Measurements from ENCODE around the gene EZH1. TPM values are rescaled to one million over a fixed set of nuclear protein-coding genes. Genes with fewer than 3 reads are reported as not detected.

EZH1 gene
- total and polyA plus RNA-seq, 2 experiments from 2014 or later: 22.4 to 22.8 TPM

DNA sequence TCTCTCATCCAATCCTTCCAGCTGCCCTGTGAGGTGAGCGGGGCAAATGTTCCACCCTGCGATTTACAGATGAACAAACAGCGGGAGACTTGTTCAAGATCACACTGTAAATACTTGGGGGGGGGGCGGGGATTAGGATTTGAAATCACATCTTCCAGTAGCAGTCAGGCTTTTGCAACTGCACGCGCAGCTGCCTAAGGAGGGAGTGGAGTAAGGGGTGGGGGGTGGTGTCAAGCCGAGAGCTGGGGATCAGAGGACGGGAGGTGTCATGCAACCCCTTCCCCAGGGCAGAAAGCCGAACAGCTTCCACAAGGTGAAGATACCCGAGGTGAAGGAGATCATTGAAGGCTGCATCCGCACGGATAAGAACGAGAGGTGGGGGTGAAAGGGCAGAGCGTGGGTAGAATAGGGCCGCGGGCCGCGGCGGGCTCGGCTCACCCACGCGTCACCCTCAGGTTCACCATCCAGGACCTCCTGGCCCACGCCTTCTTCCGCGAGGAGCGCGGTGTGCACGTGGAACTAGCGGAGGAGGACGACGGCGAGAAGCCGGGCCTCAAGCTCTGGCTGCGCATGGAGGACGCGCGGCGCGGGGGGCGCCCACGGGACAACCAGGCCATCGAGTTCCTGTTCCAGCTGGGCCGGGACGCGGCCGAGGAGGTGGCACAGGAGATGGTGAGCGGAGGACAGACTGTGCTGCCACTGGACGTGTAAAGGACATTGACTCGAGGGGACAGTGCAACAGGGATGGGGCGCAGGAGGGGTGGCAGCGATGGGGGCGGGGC lies 40.2 kb upstream of the EZH1 start:
- Histone ChIP-seq H3K27me3 (replicated peaks; ENCODE audit: insufficient read depth) (no peaks in the 10 kb centered on the region), H3K27ac (no peak overlapping the region), H3K4me1 (ENCODE audit: insufficient read depth) (peaks cover 20% of the 10 kb centered on the region), H3F3A (ENCODE audit: insufficient read depth) (peaks cover 10% of the 10 kb centered on the region; the same call in 1 of the 2 replicates), H3K36me3 (ENCODE audit: low read depth) (peaks cover 4% of the 10 kb centered on the region; the same call in 1 of the 2 replicates), H4K20me1 (ENCODE audit: insufficient read depth) (no peaks in the 10 kb centered on the region), H3K79me2 (ENCODE audit: insufficient read depth) (peaks cover 22% of the 10 kb centered on the region), H3K9ac (no peak overlapping the region), H3K9me3 (ENCODE audit: low read depth) (no peaks in the 10 kb centered on the region), H3K4me2 (ENCODE audit: unreplicated experiment) (no peak overlapping the region), H3K4me3 (no peak overlapping the region), H3K9me2 (ENCODE audit: insufficient read depth) (no peaks in the 10 kb centered on the region), H2AFZ (no peak overlapping the region)
- in situ Hi-C loops (cut with MboI): no loop called here
- 37 to 42% methylated on average over 43 to 52 of the region's 52 CpGs for WGBS, 2 experiments (ENCODE audit: low coverage in 1 of 2, low lambda C conversion rate in 2 of 2, missing lambda C conversion rate in 2 of 2)
- TF ChIP-seq EZH2 (IDR thresholded peaks at IDR 0.05; ENCODE audit: insufficient read depth, poor library complexity, severe bottlenecking) (no peak), EZH2phosphoT487 (IDR thresholded peaks at IDR 0.05; ENCODE audit: insufficient read depth, low read depth) (no peak)
- DNase-seq: no peak

DNA sequence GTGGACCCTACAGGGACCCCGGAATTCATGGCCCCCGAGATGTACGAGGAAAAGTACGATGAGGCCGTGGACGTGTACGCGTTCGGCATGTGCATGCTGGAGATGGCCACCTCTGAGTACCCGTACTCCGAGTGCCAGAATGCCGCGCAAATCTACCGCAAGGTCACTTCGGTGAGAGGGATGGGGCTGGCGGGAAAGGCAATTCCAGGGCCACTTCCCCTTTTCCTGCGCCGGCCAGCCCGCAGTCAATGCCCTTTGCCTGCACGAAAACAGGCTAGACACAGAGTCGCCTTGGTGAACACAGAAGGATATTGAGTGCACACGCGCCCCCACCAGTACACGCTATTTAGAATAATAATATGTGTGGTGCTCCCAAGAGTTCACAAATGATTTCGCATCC lies 39.6 kb upstream of the EZH1 start:
- Histone ChIP-seq H3K9me3 (ENCODE audit: low read depth) (no peaks in the 10 kb centered on the region), H3K4me1 (ENCODE audit: insufficient read depth) (peaks cover 20% of the 10 kb centered on the region), H3K9me2 (ENCODE audit: insufficient read depth) (no peaks in the 10 kb centered on the region), H2AFZ (no peak overlapping the region), H3F3A (ENCODE audit: insufficient read depth) (peaks cover 9% of the 10 kb centered on the region; the same call in 1 of the 2 replicates), H3K27ac (no peak overlapping the region), H3K36me3 (ENCODE audit: low read depth) (peaks cover 4% of the 10 kb centered on the region; the same call in 1 of the 2 replicates), H3K79me2 (ENCODE audit: insufficient read depth) (peaks cover 22% of the 10 kb centered on the region), H3K9ac (no peak overlapping the region), H3K27me3 (replicated peaks; ENCODE audit: insufficient read depth) (no peaks in the 10 kb centered on the region), H4K20me1 (ENCODE audit: insufficient read depth) (no peaks in the 10 kb centered on the region), H3K4me3 (no peak overlapping the region), H3K4me2 (ENCODE audit: unreplicated experiment) (peak overlapping the region; percentile 94)
- DNase-seq: no peak
- in situ Hi-C loops (cut with MboI): no loop called here
- 68 to 74% methylated on average over 25 of the region's 25 CpGs for WGBS, 2 experiments (ENCODE audit: low coverage in 1 of 2, low lambda C conversion rate in 2 of 2, missing lambda C conversion rate in 2 of 2)
- no peak for TF ChIP-seq EZH2 (IDR thresholded peaks at IDR 0.05; ENCODE audit: insufficient read depth, poor library complexity, severe bottlenecking)
- no peak for TF ChIP-seq EZH2phosphoT487 (IDR thresholded peaks at IDR 0.05; ENCODE audit: insufficient read depth, low read depth)

DNA sequence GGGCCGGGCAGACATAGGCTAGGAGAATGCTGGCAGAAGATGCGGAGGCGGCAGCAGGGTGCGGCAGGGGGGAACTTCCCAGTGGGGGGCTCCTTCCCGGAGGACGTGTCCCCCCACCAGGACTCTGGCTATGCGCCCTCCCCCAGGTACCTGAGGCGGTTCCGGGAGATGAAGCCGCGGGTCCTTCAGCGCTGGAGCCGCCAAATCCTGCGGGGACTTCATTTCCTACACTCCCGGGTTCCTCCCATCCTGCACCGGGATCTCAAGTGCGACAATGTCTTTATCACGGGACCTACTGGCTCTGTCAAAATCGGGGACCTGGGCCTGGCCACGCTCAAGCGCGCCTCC lies 38.9 kb upstream of the EZH1 start:
- Histone ChIP-seq H3K9me2 (ENCODE audit: insufficient read depth) (no peaks in the 10 kb centered on the region), H3K9ac (no peak overlapping the region), H3K36me3 (ENCODE audit: low read depth) (peaks cover 4% of the 10 kb centered on the region; the same call in 1 of the 2 replicates), H3K4me3 (peak overlapping the region; percentile 85), H4K20me1 (ENCODE audit: insufficient read depth) (no peaks in the 10 kb centered on the region), H3K9me3 (ENCODE audit: low read depth) (no peaks in the 10 kb centered on the region), H3K4me1 (ENCODE audit: insufficient read depth) (peaks cover 20% of the 10 kb centered on the region), H2AFZ (no peak overlapping the region), H3K27ac (no peak overlapping the region; the same call in 1 of the 2 replicates), H3K4me2 (ENCODE audit: unreplicated experiment) (peak overlapping the region; percentile 94), H3K27me3 (replicated peaks; ENCODE audit: insufficient read depth) (no peaks in the 10 kb centered on the region), H3K79me2 (ENCODE audit: insufficient read depth) (peaks cover 22% of the 10 kb centered on the region), H3F3A (ENCODE audit: insufficient read depth) (peaks cover 15% of the 10 kb centered on the region; the same call in 1 of the 2 replicates)
- in situ Hi-C loops (cut with MboI): no loop called here
- WGBS, 2 experiments (ENCODE audit: low coverage in 1 of 2, low lambda C conversion rate in 2 of 2, missing lambda C conversion rate in 2 of 2): 28 to 31% methylated on average over 20 to 22 of the region's 22 CpGs
- DNase-seq: no peak
- TF ChIP-seq EZH2phosphoT487 (IDR thresholded peaks at IDR 0.05; ENCODE audit: insufficient read depth, low read depth): no peak
- TF ChIP-seq EZH2 (IDR thresholded peaks at IDR 0.05; ENCODE audit: insufficient read depth, poor library complexity, severe bottlenecking): no peak

DNA sequence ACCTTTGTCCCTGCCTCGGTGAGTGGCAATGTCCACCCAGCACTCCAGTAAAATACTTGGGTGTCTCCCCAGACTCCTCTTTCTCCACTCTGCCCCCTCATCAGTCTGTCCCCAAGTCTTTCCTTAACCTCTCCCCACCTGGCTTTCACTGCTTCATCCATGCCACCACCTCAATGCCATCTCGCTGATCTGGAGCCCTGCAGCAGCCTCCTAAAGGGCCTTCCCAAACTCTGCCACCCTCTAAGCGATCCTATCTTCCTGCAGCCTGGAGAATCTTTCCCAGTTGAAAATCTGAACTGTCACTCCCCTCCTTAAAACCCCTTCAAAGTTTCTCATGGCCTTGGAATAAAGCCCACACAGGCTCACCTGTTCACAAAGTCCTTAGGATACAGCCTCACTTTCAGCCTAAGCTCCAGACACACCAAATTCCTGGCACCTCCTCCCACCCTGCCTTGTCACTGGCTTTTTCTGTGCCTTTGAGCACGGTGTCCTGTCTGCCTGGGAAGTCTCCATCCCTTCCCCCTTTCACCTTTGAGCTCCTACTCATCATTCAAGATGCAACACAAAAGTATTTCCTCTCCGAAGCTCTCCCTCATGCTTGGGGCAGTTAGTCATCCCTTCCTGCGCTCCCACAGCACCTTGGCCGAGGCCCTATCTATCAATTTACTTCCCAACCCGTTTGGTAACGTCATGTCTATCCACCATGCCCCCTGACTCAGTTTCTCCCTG lies 38.4 kb upstream of the EZH1 start:
- Histone ChIP-seq H3K79me2 (ENCODE audit: insufficient read depth) (peaks cover 22% of the 10 kb centered on the region), H3K4me2 (ENCODE audit: unreplicated experiment) (peak overlapping the region; percentile 94), H3F3A (ENCODE audit: insufficient read depth) (peaks cover 16% of the 10 kb centered on the region; the same call in 1 of the 2 replicates), H3K27me3 (replicated peaks; ENCODE audit: insufficient read depth) (no peaks in the 10 kb centered on the region), H3K4me3 (peak overlapping the region; percentile 85), H3K9me2 (ENCODE audit: insufficient read depth) (no peaks in the 10 kb centered on the region), H3K36me3 (ENCODE audit: low read depth) (peaks cover 3% of the 10 kb centered on the region; the same call in 1 of the 2 replicates), H3K4me1 (ENCODE audit: insufficient read depth) (peaks cover 20% of the 10 kb centered on the region), H3K9ac (peak overlapping the region; percentile 19; the same call in 1 of the 2 replicates), H3K9me3 (ENCODE audit: low read depth) (no peaks in the 10 kb centered on the region), H2AFZ (no peak overlapping the region), H3K27ac (peak overlapping the region; percentile 52), H4K20me1 (ENCODE audit: insufficient read depth) (no peaks in the 10 kb centered on the region)
- WGBS, 2 experiments (ENCODE audit: low coverage in 1 of 2, low lambda C conversion rate in 2 of 2, missing lambda C conversion rate in 2 of 2): 25 to 31% methylated on average over 9 of the region's 9 CpGs
- in situ Hi-C loops (cut with MboI): no loop called here
- TF ChIP-seq EZH2phosphoT487 (IDR thresholded peaks at IDR 0.05; ENCODE audit: insufficient read depth, low read depth) (no peak), EZH2 (IDR thresholded peaks at IDR 0.05; ENCODE audit: insufficient read depth, poor library complexity, severe bottlenecking) (no peak)
- DNase-seq: peak; percentile 87

Data from GM23248 (cell line).